HepG2 (cell line): ENCODE measurements around the gene CDC26. TPM values are rescaled to one million over a fixed set of nuclear protein-coding genes. Genes with fewer than 3 reads are reported as not detected.

ENCODE experiments used
- CBFB ChIP-seq: sonication (generic); formaldehyde crosslinking; IDR thresholded peaks from 2 replicates; pipeline ENCODE4 v1.4.0; 2020; ENCODE audit warnings: missing genetic modification reagents
- CREB1 ChIP-seq, 2 experiments: fragments of 450-650 bp in 1 of 2; IDR thresholded peaks; 2 replicates each; pipeline ENCODE4 v1.6.1; 2016 to 2017; ENCODE audit warnings: control low read depth in 1 of 2, mild to moderate bottlenecking in 1 of 2, missing compliant biosample characterization in 1 of 2, missing genetic modification characterization in 1 of 2
- HDAC2 ChIP-seq: sonication (generic); formaldehyde crosslinking; IDR thresholded peaks from 2 replicates; pipeline ENCODE4 v1.4.0; 2020; ENCODE audit warnings: missing genetic modification reagents
- KAT2B ChIP-seq: fragments of 150-350 bp; IDR thresholded peaks from 2 replicates; pipeline ENCODE4 v1.6.1; 2014; ENCODE audit warnings: low read depth, low read length, borderline replicate concordance
- ZNF672 ChIP-seq: sonication (generic); formaldehyde crosslinking; IDR thresholded peaks from 2 replicates; pipeline ENCODE4 v1.8.1; 2022; ENCODE audit warnings: missing genetic modification reagents
- ZNF766 ChIP-seq: sonication (generic); formaldehyde crosslinking; IDR thresholded peaks from 2 replicates; pipeline ENCODE4 v1.5.0; 2020; ENCODE audit warnings: missing genetic modification reagents, borderline replicate concordance
- ZSCAN20 ChIP-seq: sonication (generic); formaldehyde crosslinking; IDR thresholded peaks from 2 replicates; pipeline ENCODE4 v1.4.0; 2020; ENCODE audit warnings: missing genetic modification reagents, mild to moderate bottlenecking, borderline replicate concordance
- polyA plus RNA-seq, 8 experiments: library from polyadenylated mRNA; depleted of rRNA in 3 of 8; stranded (reverse) in 7 of 8; unstranded in 1 of 8; fragments of >200 nt; fragmentation: Illumina TruSeq in 4 of 8; extraction: Trizol in 4 of 8; gene quantifications; 2 replicates each; pipeline versions ENCODE4 v1.2.1 to v1.2.3, GENCODE V29; 2011 to 2016; ENCODE audit warnings: low read depth in 4 of 8, missing spikeins in 1 of 8, mixed read lengths in 1 of 8; ENCODE audit not compliant: insufficient read depth in 1 of 8
- total RNA-seq, 5 experiments: library from RNA; depleted of rRNA; stranded (reverse); fragments of >200 nt; fragmentation: Illumina TruSeq; extraction: Trizol; gene quantifications; 2 replicates each; pipeline ENCODE4 v1.2.3, GENCODE V29; 2016; ENCODE audit warnings: low read depth in 1 of 5
- TF ChIP-seq, protein P1 (sequence below): sonication (generic); formaldehyde crosslinking; IDR thresholded peaks from 2 replicates; pipeline ENCODE4 v1.5.1; 2020; ENCODE audit warnings: mild to moderate bottlenecking, missing genetic modification reagents, borderline replicate concordance
- TF ChIP-seq, protein P2 (sequence below): sonication (generic); formaldehyde crosslinking; IDR thresholded peaks from 2 replicates; pipeline ENCODE4 v1.4.0; 2020; ENCODE audit warnings: mild to moderate bottlenecking, missing genetic modification reagents
- TF ChIP-seq, protein P3 (sequence below): sonication (generic); formaldehyde crosslinking; IDR thresholded peaks from 2 replicates; pipeline ENCODE4 v1.4.0; 2020; ENCODE audit warnings: low read depth, mild to moderate bottlenecking, missing genetic modification reagents
- TF ChIP-seq, protein P4 (sequence below): sonication (generic); formaldehyde crosslinking; IDR thresholded peaks from 2 replicates; pipeline ENCODE4 v1.4.0; 2020; ENCODE audit warnings: missing genetic modification reagents
- TF ChIP-seq, protein P5 (sequence below): sonication (generic); formaldehyde crosslinking; IDR thresholded peaks from 2 replicates; pipeline ENCODE4 v1.4.0; 2020; ENCODE audit warnings: missing genetic modification reagents
- TF ChIP-seq, protein P6 (sequence below): sonication (generic); formaldehyde crosslinking; IDR thresholded peaks from 2 replicates; pipeline ENCODE4 v1.8.0; 2022; ENCODE audit warnings: low read depth, missing genetic modification reagents
- TF ChIP-seq, protein P7 (sequence below): sonication (generic); formaldehyde crosslinking; IDR thresholded peaks from 2 replicates; pipeline ENCODE4 v1.4.0; 2020; ENCODE audit warnings: missing genetic modification reagents

CDC26 gene
- total and polyA plus RNA-seq, 2 of the 13 experiments (the other 11 are each of a cell fraction or from before 2014, with no cell fraction given), result 26.6 to 57.9 TPM

DNA sequence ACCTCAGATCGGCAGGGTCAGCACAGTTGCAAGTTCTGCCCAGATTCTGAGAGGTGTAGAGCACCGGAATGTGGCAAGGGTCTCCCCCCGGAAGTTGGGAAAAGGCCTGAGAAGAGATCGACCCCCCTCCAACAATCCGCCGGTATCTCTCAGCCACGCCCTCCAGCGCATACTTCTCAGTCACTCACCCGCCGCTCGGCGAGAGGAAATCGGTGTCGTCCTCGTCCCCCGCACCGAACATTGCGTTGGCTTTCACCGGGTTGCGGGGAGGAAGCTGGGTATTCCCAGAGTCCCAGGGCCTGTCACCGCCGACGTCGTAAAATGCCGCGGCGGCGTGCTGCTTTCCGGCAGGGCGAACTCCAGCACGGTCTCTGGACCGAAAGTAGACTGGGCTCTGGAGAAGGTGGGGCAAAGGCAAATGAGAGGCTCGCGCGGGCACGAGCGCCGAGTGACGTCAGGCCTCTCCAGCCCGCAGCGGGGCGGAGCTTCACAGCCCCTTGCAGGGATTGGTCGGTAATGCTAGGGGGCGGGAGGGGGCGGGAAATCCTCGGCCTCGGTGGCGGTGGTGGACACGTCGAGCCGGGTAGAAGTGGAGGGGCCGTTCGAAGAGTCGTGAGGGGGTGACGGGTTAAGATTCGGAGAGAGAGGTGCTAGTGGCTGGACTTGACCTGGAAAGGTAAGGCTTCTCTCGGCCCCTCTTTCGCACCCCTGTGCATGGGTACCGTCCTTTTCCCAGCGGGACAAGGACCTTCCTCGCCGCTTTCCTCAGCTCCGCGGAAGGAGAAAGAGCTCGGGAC, 54.2 kb downstream of the CDC26 start, which contains the start of the genes FKBP15 and SLC31A1 (continued):
- TF ChIP-seq, protein P1, sequence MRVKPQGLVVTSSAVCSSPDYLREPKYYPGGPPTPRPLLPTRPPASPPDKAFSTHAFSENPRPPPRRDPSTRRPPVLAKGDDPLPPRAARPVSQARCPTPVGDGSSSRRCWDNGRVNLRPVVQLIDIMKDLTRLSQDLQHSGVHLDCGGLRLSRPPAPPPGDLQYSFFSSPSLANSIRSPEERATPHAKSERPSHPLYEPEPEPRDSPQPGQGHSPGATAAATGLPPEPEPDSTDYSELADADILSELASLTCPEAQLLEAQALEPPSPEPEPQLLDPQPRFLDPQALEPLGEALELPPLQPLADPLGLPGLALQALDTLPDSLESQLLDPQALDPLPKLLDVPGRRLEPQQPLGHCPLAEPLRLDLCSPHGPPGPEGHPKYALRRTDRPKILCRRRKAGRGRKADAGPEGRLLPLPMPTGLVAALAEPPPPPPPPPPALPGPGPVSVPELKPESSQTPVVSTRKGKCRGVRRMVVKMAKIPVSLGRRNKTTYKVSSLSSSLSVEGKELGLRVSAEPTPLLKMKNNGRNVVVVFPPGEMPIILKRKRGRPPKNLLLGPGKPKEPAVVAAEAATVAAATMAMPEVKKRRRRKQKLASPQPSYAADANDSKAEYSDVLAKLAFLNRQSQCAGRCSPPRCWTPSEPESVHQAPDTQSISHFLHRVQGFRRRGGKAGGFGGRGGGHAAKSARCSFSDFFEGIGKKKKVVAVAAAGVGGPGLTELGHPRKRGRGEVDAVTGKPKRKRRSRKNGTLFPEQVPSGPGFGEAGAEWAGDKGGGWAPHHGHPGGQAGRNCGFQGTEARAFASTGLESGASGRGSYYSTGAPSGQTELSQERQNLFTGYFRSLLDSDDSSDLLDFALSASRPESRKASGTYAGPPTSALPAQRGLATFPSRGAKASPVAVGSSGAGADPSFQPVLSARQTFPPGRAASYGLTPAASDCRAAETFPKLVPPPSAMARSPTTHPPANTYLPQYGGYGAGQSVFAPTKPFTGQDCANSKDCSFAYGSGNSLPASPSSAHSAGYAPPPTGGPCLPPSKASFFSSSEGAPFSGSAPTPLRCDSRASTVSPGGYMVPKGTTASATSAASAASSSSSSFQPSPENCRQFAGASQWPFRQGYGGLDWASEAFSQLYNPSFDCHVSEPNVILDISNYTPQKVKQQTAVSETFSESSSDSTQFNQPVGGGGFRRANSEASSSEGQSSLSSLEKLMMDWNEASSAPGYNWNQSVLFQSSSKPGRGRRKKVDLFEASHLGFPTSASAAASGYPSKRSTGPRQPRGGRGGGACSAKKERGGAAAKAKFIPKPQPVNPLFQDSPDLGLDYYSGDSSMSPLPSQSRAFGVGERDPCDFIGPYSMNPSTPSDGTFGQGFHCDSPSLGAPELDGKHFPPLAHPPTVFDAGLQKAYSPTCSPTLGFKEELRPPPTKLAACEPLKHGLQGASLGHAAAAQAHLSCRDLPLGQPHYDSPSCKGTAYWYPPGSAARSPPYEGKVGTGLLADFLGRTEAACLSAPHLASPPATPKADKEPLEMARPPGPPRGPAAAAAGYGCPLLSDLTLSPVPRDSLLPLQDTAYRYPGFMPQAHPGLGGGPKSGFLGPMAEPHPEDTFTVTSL, result no peak
- 0 out of 2 replicates have a peak, but pooled peaks have one; percentile 27 for TF ChIP-seq ZNF766
- TF ChIP-seq, protein P2, sequence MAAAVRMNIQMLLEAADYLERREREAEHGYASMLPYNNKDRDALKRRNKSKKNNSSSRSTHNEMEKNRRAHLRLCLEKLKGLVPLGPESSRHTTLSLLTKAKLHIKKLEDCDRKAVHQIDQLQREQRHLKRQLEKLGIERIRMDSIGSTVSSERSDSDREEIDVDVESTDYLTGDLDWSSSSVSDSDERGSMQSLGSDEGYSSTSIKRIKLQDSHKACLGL (CRISPR knock-in tag), result no peak
- TF ChIP-seq CREB1 (IDR thresholded peaks at IDR 0.05), result peak; percentile 98
- TF ChIP-seq CREB1 (CRISPR knock-in tag; IDR thresholded peaks at IDR 0.05), result peak; percentile 94
- TF ChIP-seq, protein P3, sequence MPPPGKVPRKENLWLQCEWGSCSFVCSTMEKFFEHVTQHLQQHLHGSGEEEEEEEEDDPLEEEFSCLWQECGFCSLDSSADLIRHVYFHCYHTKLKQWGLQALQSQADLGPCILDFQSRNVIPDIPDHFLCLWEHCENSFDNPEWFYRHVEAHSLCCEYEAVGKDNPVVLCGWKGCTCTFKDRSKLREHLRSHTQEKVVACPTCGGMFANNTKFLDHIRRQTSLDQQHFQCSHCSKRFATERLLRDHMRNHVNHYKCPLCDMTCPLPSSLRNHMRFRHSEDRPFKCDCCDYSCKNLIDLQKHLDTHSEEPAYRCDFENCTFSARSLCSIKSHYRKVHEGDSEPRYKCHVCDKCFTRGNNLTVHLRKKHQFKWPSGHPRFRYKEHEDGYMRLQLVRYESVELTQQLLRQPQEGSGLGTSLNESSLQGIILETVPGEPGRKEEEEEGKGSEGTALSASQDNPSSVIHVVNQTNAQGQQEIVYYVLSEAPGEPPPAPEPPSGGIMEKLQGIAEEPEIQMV, result no peak
- TF ChIP-seq KAT2B, result no peak
- TF ChIP-seq CBFB, result no peak
- TF ChIP-seq, protein P4, sequence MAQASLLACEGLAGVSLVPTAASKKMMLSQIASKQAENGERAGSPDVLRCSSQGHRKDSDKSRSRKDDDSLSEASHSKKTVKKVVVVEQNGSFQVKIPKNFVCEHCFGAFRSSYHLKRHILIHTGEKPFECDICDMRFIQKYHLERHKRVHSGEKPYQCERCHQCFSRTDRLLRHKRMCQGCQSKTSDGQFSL, result no peak
- TF ChIP-seq, protein P5, sequence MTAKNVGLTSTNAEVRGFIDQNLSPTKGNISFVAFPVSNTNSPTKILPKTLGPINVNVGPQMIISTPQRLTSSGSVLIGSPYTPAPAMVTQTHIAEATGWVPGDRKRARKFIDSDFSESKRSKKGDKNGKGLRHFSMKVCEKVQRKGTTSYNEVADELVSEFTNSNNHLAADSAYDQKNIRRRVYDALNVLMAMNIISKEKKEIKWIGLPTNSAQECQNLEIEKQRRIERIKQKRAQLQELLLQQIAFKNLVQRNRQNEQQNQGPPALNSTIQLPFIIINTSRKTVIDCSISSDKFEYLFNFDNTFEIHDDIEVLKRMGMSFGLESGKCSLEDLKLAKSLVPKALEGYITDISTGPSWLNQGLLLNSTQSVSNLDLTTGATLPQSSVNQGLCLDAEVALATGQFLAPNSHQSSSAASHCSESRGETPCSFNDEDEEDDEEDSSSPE (CRISPR knock-in tag), result peak; percentile 63; the same call in 1 of the 2 replicates
- no peak for TF ChIP-seq ZNF672
- TF ChIP-seq, protein P6, sequence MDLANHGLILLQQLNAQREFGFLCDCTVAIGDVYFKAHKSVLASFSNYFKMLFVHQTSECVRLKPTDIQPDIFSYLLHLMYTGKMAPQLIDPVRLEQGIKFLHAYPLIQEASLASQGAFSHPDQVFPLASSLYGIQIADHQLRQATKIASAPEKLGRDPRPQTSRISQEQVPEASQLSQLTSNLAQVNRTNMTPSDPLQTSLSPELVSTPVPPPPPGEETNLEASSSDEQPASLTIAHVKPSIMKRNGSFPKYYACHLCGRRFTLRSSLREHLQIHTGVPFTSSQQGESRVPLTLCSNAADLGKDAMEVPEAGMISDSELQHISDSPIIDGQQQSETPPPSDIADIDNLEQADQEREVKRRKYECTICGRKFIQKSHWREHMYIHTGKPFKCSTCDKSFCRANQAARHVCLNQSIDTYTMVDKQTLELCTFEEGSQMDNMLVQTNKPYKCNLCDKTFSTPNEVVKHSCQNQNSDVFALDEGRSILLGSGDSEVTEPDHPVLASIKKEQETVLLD (CRISPR knock-in tag), result peak; percentile 95
- no peak; the same call in none of the 2 replicates for TF ChIP-seq HDAC2 (CRISPR knock-in tag)
- TF ChIP-seq ZSCAN20 (CRISPR knock-in tag), result peak; percentile 86; the same call in 1 of the 2 replicates
- TF ChIP-seq, protein P7, sequence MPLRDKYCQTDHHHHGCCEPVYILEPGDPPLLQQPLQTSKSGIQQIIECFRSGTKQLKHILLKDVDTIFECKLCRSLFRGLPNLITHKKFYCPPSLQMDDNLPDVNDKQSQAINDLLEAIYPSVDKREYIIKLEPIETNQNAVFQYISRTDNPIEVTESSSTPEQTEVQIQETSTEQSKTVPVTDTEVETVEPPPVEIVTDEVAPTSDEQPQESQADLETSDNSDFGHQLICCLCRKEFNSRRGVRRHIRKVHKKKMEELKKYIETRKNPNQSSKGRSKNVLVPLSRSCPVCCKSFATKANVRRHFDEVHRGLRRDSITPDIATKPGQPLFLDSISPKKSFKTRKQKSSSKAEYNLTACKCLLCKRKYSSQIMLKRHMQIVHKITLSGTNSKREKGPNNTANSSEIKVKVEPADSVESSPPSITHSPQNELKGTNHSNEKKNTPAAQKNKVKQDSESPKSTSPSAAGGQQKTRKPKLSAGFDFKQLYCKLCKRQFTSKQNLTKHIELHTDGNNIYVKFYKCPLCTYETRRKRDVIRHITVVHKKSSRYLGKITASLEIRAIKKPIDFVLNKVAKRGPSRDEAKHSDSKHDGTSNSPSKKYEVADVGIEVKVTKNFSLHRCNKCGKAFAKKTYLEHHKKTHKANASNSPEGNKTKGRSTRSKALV (CRISPR knock-in tag), result 0 out of 2 replicates have a peak, but pooled peaks have one; percentile 60
